SK-N-SH treated with all-trans-retinoic acid at 6 μM for 48 hours (cell line): ENCODE data around the gene MALRD1.

Experiments
- ARNTL ChIP-seq: fragments of 450-650 bp; formaldehyde crosslinking; IDR thresholded peaks from 2 replicates; pipeline ENCODE4 v1.5.0; 2020; ENCODE audit warnings: low read depth, mild to moderate bottlenecking, moderate library complexity, borderline replicate concordance
- BACH2 ChIP-seq: fragments of 250-450 bp; sonication (Bioruptor Pico); IDR thresholded peaks from 2 replicates; pipeline ENCODE4 v1.9.0; 2021; ENCODE audit warnings: mild to moderate bottlenecking, borderline replicate concordance
- CREB5 ChIP-seq: fragments of 250-450 bp; sonication (Bioruptor Pico); IDR thresholded peaks from 2 replicates; pipeline ENCODE4 v1.5.1; 2020; ENCODE audit warnings: low read depth, mild to moderate bottlenecking, moderate library complexity
- ESRRG ChIP-seq: fragments of 250-450 bp; sonication (Bioruptor Pico); IDR thresholded peaks from 2 replicates; pipeline ENCODE4 v1.6.1; 2021; ENCODE audit warnings: mild to moderate bottlenecking
- GLIS3 ChIP-seq: fragments of 250-450 bp; sonication (Bioruptor Pico); IDR thresholded peaks from 2 replicates; pipeline ENCODE4 v1.5.0; 2020; ENCODE audit warnings: mild to moderate bottlenecking, moderate library complexity
- ISL1 ChIP-seq: fragments of 250-450 bp; sonication (Bioruptor Pico); IDR thresholded peaks from 2 replicates; pipeline ENCODE4 v2.1.2; 2022; ENCODE audit warnings: mild to moderate bottlenecking, moderate library complexity
- OSR1 ChIP-seq: fragments of 250-450 bp; sonication (Bioruptor Pico); IDR thresholded peaks from 2 replicates; pipeline ENCODE4 v1.8.0; 2022; ENCODE audit warnings: moderate library complexity, mild to moderate bottlenecking, inconsistent platforms
- PATZ1 ChIP-seq: fragments of 250-450 bp; sonication (Bioruptor Pico); IDR thresholded peaks from 2 replicates; pipeline ENCODE4 v1.8.0; 2020; ENCODE audit warnings: mild to moderate bottlenecking, moderate library complexity, borderline replicate concordance
- RARB ChIP-seq: fragments of 250-450 bp; sonication (Bioruptor Pico); IDR thresholded peaks from 2 replicates; pipeline ENCODE4 v1.8.0; 2021; ENCODE audit warnings: mild to moderate bottlenecking, moderate library complexity
- SNAI2 ChIP-seq: fragments of 250-450 bp; sonication (Bioruptor Pico); IDR thresholded peaks from 2 replicates; pipeline ENCODE4 v1.5.0; 2020; ENCODE audit warnings: mild to moderate bottlenecking, moderate library complexity
- TCF4 ChIP-seq: fragments of 250-450 bp; sonication (Bioruptor Pico); IDR thresholded peaks from 2 replicates; pipeline ENCODE4 v1.8.0; 2021; ENCODE audit warnings: mild to moderate bottlenecking, moderate library complexity, borderline replicate concordance
- TSHZ2 ChIP-seq: fragments of 250-450 bp; sonication (Bioruptor Pico); IDR thresholded peaks from 2 replicates; pipeline ENCODE4 v1.5.0; 2020; ENCODE audit warnings: mild to moderate bottlenecking, moderate library complexity
- ZNF8 ChIP-seq: fragments of 450-650 bp; formaldehyde crosslinking; IDR thresholded peaks from 2 replicates; pipeline ENCODE4 v1.5.0; 2020; ENCODE audit warnings: mild to moderate bottlenecking, moderate library complexity

GRCh38 chr10:19024611-19025010 is 24.0 kb upstream of the MALRD1 start:
- TF ChIP-seq RARB (CRISPR knock-in tag) (no peak), TCF4 (CRISPR knock-in tag) (no peak), ZNF8 (no peak), TSHZ2 (CRISPR knock-in tag) (no peak), OSR1 (CRISPR knock-in tag) (no peak), CREB5 (CRISPR knock-in tag) (no peak), ESRRG (CRISPR knock-in tag) (no peak), PATZ1 (CRISPR knock-in tag) (no peak), SNAI2 (no peak), GLIS3 (CRISPR knock-in tag) (no peak), ARNTL (CRISPR knock-in tag) (no peak), ISL1 (no peak), BACH2 (CRISPR knock-in tag) (no peak)
